ENCODE data around the gene PITPNB.

The PITPNB gene

GRCh38 chr22:27878541-27878940 lies 40.5 kb downstream of the PITPNB start:
- no peak for DNase-seq

GRCh38 chr22:27877501-27877900 lies 41.6 kb downstream of the PITPNB start:
- DNase-seq: no peak

GRCh38 chr22:27876684-27877083 lies 42.4 kb downstream of the PITPNB start:
- DNase-seq: no peak

- DNase-seq: no peak
Observed at GRCh38 chr22:27875951-27876350, 43.1 kb downstream of the PITPNB start.

GRCh38 chr22:27874764-27875163 lies 44.3 kb downstream of the PITPNB start:
- no peak for DNase-seq

- no peak for DNase-seq
Observed at GRCh38 chr22:27874185-27874584, 44.9 kb downstream of the PITPNB start.

- no peak for DNase-seq
Observed at GRCh38 chr22:27873472-27873871, 45.6 kb downstream of the PITPNB start.

- no peak for DNase-seq
Observed at GRCh38 chr22:27872488-27872887, 46.6 kb downstream of the PITPNB start.

GRCh38 chr22:27871306-27872014 lies 47.6 kb downstream of the PITPNB start:
- DNase-seq: no peak

- no peak for DNase-seq
Observed at GRCh38 chr22:27870234-27871191, 48.5 kb downstream of the PITPNB start.

- no peak for DNase-seq
Observed at GRCh38 chr22:27868732-27869282, 50.2 kb downstream of the PITPNB start.

- DNase-seq: no peak
Observed at GRCh38 chr22:27867953-27868731, 50.9 kb downstream of the PITPNB start.

GRCh38 chr22:27867085-27867952 lies 51.7 kb downstream of the PITPNB start:
- DNase-seq: no peak

GRCh38 chr22:27866135-27867084 lies 52.6 kb downstream of the PITPNB start:
- DNase-seq: no peak

- DNase-seq: no peak
Observed at GRCh38 chr22:27865496-27865895, 53.6 kb downstream of the PITPNB start.

GRCh38 chr22:27863556-27863955 lies 55.5 kb downstream of the PITPNB start:
- DNase-seq: no peak

GRCh38 chr22:27863001-27863400 lies 56.1 kb downstream of the PITPNB start:
- DNase-seq: no peak

- no peak for DNase-seq
Observed at GRCh38 chr22:27859336-27859735, 59.7 kb downstream of the PITPNB start.

GRCh38 chr22:27858626-27859025 lies 60.4 kb downstream of the PITPNB start:
- DNase-seq: no peak

- DNase-seq: no peak
Observed at GRCh38 chr22:27857443-27857842, 61.6 kb downstream of the PITPNB start.

- no peak for DNase-seq
Observed at GRCh38 chr22:27856386-27856785, 62.7 kb downstream of the PITPNB start.

All from T1000 (cell line).